Cardiac muscle cell (in vitro differentiated cells and primary cell): ENCODE measurements around the gene BATF2. TPM values are rescaled to one million over a fixed set of nuclear protein-coding genes. Genes with fewer than 3 reads are reported as not detected.
A peak's percentile ranks its signal among the peaks of the same experiment; 100 is the strongest.
"Not testable (repeated sequence)": the region's sequence is repeated elsewhere in the genome, so short reads cannot be mapped to it uniquely, and the experiment has no call there.

Experiments
- DNase-seq, 2 donors: peaks; one replicate each; pipeline versions ENCODE4 v3.0.0 to v3.0.0-alpha.2; 2010 to 2017; ENCODE audit warnings: low read depth in 1 of 2, low spot score in 1 of 2
- H3K27ac ChIP-seq: fragments of 200-600 bp; sonication (generic); 2 replicates; pipeline ENCODE4 v1.5.1; 2016
- H3K27me3 ChIP-seq: fragments of 200-600 bp; sonication (generic); 2 replicates; pipeline ENCODE4 v1.6.0; 2016; ENCODE audit warnings: control low read depth
- H3K36me3 ChIP-seq: fragments of 200-600 bp; sonication (generic); 2 replicates; pipeline ENCODE4 v1.5.1; 2016; ENCODE audit warnings: control low read depth
- H3K4me1 ChIP-seq: fragments of 200-600 bp; sonication (generic); 2 replicates; pipeline ENCODE4 v1.8.1; 2017; ENCODE audit warnings: low read depth, mild to moderate bottlenecking, mixed run types
- H3K4me3 ChIP-seq: fragments of 200-600 bp; sonication (generic); 2 replicates; pipeline ENCODE4 v1.5.1; 2016; ENCODE audit warnings: mild to moderate bottlenecking
- H3K9me3 ChIP-seq: fragments of 200-600 bp; sonication (generic); 2 replicates; pipeline ENCODE4 v1.5.1; 2017; ENCODE audit warnings: low read depth, mild to moderate bottlenecking, control low read depth
- polyA plus RNA-seq: library from polyadenylated mRNA; unstranded; fragments of >200 nt; fragmentation: Nextera tagmentation; extraction: Ambion mirVana; gene quantifications from 2 replicates; pipeline ENCODE4 v1.2.1, GENCODE V29; 2016
- total RNA-seq: library from RNA; depleted of rRNA; stranded (reverse); fragments of >200 nt; gene quantifications from 2 replicates; pipeline ENCODE4 v1.2.3, GENCODE V29; 2016
- TF ChIP-seq, protein P1 (sequence below): IDR thresholded peaks from 2 replicates; pipeline ENCODE4 v1.5.1; 2012; ENCODE audit warnings: low read depth, mild to moderate bottlenecking, low read length

Gene BATF2
- total and polyA plus RNA-seq, 2 experiments from 2014 or later, result 0.21 TPM; not detected in 1

GRCh38 chr11:64990222-64990923, 6.4 kb downstream of the BATF2 start:
- DNase-seq, result peak in 1 of 2 donors; percentile 72
- Histone ChIP-seq H3K36me3 (no peaks in the 10 kb centered on the region), H3K9me3 (no peaks in the 10 kb centered on the region), H3K27me3 (no peaks in the 10 kb centered on the region), H3K27ac (no peak overlapping the region), H3K4me3 (no peak overlapping the region), H3K4me1 (peaks cover 6% of the 10 kb centered on the region)
- TF ChIP-seq, protein P1, sequence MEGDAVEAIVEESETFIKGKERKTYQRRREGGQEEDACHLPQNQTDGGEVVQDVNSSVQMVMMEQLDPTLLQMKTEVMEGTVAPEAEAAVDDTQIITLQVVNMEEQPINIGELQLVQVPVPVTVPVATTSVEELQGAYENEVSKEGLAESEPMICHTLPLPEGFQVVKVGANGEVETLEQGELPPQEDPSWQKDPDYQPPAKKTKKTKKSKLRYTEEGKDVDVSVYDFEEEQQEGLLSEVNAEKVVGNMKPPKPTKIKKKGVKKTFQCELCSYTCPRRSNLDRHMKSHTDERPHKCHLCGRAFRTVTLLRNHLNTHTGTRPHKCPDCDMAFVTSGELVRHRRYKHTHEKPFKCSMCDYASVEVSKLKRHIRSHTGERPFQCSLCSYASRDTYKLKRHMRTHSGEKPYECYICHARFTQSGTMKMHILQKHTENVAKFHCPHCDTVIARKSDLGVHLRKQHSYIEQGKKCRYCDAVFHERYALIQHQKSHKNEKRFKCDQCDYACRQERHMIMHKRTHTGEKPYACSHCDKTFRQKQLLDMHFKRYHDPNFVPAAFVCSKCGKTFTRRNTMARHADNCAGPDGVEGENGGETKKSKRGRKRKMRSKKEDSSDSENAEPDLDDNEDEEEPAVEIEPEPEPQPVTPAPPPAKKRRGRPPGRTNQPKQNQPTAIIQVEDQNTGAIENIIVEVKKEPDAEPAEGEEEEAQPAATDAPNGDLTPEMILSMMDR, result no peak

DNA sequence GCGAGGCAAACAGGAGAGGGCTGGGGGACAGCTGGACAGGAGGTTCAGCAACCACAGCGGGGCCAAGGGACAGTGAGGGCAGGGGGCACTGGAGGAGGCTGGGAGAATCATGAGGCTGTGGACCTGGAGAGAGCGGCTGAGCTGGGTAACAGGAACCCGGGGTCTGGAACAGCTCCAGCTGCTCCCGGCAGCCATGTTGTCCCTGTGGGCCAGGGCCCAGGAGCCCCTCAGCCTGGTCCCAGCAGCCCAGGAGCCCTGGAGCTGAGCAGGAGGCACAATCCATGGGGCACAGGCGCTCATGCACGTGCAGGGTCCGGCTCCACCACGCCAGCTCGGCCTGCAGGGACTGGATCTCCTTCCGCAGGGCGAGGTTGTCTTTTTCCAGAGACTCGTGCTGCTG, 7.4 kb downstream of the BATF2 start:
- no peak for DNase-seq
- no peaks in the 10 kb centered on the region for H3K27me3 ChIP-seq
- H3K27ac ChIP-seq, result no peak overlapping the region
- H3K4me1 ChIP-seq, result peaks cover 6% of the 10 kb centered on the region
- no peaks in the 10 kb centered on the region for H3K9me3 ChIP-seq
- TF ChIP-seq, protein P1, result no peak
- no peaks in the 10 kb centered on the region for H3K36me3 ChIP-seq
- no peak overlapping the region for H3K4me3 ChIP-seq

- no peaks in the 10 kb centered on the region for H3K9me3 ChIP-seq
- DNase-seq, result no peak
- TF ChIP-seq, protein P1, result no peak
Measured at GRCh38 chr11:64987998-64988854, 8.5 kb downstream of the BATF2 start.

GRCh38 chr11:64983339-64983738, 13.4 kb downstream of the BATF2 start:
- not testable (repeated sequence) for H3K27ac ChIP-seq, H3K9me3 ChIP-seq, H3K27me3 ChIP-seq, H3K4me3 ChIP-seq, H3K36me3 ChIP-seq, H3K4me1 ChIP-seq, DNase-seq

More at GRCh38 chr11:64987998-64988854, 8.5 kb downstream of the BATF2 start:
- no peak overlapping the region for H3K4me3 ChIP-seq
- no peaks in the 10 kb centered on the region for H3K36me3 ChIP-seq
- H3K27me3 ChIP-seq, result no peaks in the 10 kb centered on the region
- H3K4me1 ChIP-seq, result peaks cover 6% of the 10 kb centered on the region
- no peak overlapping the region for H3K27ac ChIP-seq

- Histone ChIP-seq H3K27ac (no peak overlapping the region), H3K9me3 (no peaks in the 10 kb centered on the region), H3K4me3 (no peak overlapping the region), H3K4me1 (no peaks in the 10 kb centered on the region), H3K36me3 (no peaks in the 10 kb centered on the region), H3K27me3 (no peaks in the 10 kb centered on the region)
- DNase-seq, result no peak
- TF ChIP-seq, protein P1, result no peak
Measured at GRCh38 chr11:64976651-64977050, 20.1 kb downstream of the BATF2 start.

- DNase-seq, result no peak
- no peak overlapping the region for H3K4me3 ChIP-seq
- H3K9me3 ChIP-seq, result no peaks in the 10 kb centered on the region
- TF ChIP-seq, protein P1, result no peak
- H3K27ac ChIP-seq, result no peak overlapping the region
- H3K4me1 ChIP-seq, result no peaks in the 10 kb centered on the region
- H3K27me3 ChIP-seq, result no peaks in the 10 kb centered on the region
- no peaks in the 10 kb centered on the region for H3K36me3 ChIP-seq
Measured at GRCh38 chr11:64974124-64974523, 22.6 kb downstream of the BATF2 start.
